ENCODE measurements around the gene ASXL2.

GRCh38 chr2:25736899-25737515 is 141.3 kb downstream of the ASXL2 start:
- TF ChIP-seq GATA3 (IDR thresholded peaks at IDR 0.05; ENCODE audit: low read depth, low read length): no peak
- TF ChIP-seq GATA2 (IDR thresholded peaks at IDR 0.05; ENCODE audit: low read depth, low read length): no peak

All from SH-SY5Y (cell line).